HEK293 (cell line): Measurements from ENCODE around the gene CHST12.
"Not testable (repeated sequence)": the region's sequence is repeated elsewhere in the genome, so short reads cannot be mapped to it uniquely, and the experiment has no call there.

ENCODE experiments used
- GLI4 ChIP-seq: fragments of 450-650 bp; formaldehyde crosslinking; IDR thresholded peaks from 2 replicates; pipeline ENCODE4 v1.5.1; 2016; ENCODE audit warnings: missing biosample characterization, missing genetic modification characterization
- HOXA7 ChIP-seq: sonication (generic); formaldehyde crosslinking; IDR thresholded peaks from 2 replicates; pipeline ENCODE4 v1.8.1; 2022; ENCODE audit warnings: missing genetic modification reagents, borderline replicate concordance
- OVOL3 ChIP-seq: fragments of 450-650 bp; formaldehyde crosslinking; IDR thresholded peaks from 2 replicates; pipeline ENCODE4 v1.5.1; 2016; ENCODE audit warnings: missing biosample characterization, missing genetic modification characterization
- SP2 ChIP-seq: fragments of 450-650 bp; formaldehyde crosslinking; IDR thresholded peaks from 2 replicates; pipeline ENCODE4 v1.5.1; 2016; ENCODE audit warnings: missing biosample characterization, missing genetic modification characterization
- ZBTB8A ChIP-seq: fragments of 450-650 bp; formaldehyde crosslinking; IDR thresholded peaks from 2 replicates; pipeline ENCODE4 v1.5.1; 2016; ENCODE audit warnings: missing biosample characterization, missing genetic modification characterization
- ZNF292 ChIP-seq: fragments of 450-650 bp; formaldehyde crosslinking; IDR thresholded peaks from 2 replicates; pipeline ENCODE4 v1.5.1; 2016; ENCODE audit warnings: low read depth, missing biosample characterization, missing genetic modification characterization, borderline replicate concordance
- ZNF423 ChIP-seq: fragments of 450-650 bp; formaldehyde crosslinking; IDR thresholded peaks from 2 replicates; pipeline ENCODE4 v1.5.1; 2016; ENCODE audit warnings: missing biosample characterization, missing genetic modification characterization
- ZNF654 ChIP-seq: fragments of 450-650 bp; formaldehyde crosslinking; IDR thresholded peaks from 2 replicates; pipeline ENCODE4 v1.5.1; 2016; ENCODE audit warnings: low read depth, missing biosample characterization, missing genetic modification characterization
- ZNF660 ChIP-seq: fragments of 450-650 bp; IDR thresholded peaks from 2 replicates; pipeline ENCODE4 v1.5.1; 2018; ENCODE audit warnings: missing biosample characterization, mild to moderate bottlenecking, missing genetic modification characterization
- TF ChIP-seq, protein P1 (sequence below): fragments of 450-650 bp; formaldehyde crosslinking; IDR thresholded peaks from 2 replicates; pipeline ENCODE4; 2016; ENCODE audit warnings: missing biosample characterization, missing genetic modification characterization
- TF ChIP-seq, protein P2 (sequence below): fragments of 450-650 bp; formaldehyde crosslinking; IDR thresholded peaks from 2 replicates; pipeline ENCODE4 v1.5.1; 2016; ENCODE audit warnings: missing biosample characterization, missing genetic modification characterization
- TF ChIP-seq, protein P3 (sequence below): fragments of 450-650 bp; formaldehyde crosslinking; IDR thresholded peaks from 2 replicates; pipeline ENCODE4 v1.5.1; 2016; ENCODE audit warnings: missing biosample characterization, missing genetic modification characterization
- TF ChIP-seq, protein P4 (sequence below): fragments of 450-650 bp; formaldehyde crosslinking; IDR thresholded peaks from 2 replicates; pipeline ENCODE4 v1.5.1; 2016; ENCODE audit warnings: missing biosample characterization, missing genetic modification characterization

DNA sequence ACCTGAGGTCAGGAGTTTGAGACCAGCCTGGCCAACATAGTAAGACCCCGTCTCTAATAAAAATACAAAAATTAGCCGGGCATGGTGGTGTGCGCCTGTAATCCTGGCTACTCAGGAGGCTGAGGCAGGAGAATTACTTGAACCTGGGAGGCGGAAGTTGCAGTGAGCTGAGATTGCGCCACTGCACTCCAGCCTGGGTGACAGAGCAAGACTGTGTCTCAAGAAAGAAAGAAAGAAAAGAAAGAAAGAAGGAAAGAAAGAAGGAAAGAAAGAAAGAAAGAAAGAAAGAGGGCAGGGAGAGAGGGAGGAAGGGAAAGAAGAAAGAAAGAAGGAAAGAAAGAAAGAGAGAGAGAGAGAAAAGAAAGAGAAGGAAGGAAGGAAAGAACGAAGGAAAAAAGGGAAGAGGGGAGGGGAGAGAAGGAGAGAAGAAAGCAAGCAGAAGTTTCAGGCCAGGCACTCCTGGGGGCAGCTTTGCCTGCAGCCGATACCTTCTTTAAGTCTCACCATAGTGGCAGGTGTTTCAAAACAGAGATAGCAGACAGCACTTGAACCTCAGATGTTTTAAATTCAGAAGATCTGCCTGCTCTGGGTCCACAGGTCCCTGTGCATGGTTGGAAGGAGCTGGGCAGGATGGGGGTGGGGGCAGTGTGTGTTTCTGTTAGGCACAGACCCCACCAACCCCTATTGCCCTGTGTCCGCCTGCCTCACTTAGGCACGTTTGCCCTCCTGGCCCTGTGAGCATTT lies 66.2 kb downstream of the CHST12 start:
- TF ChIP-seq, protein P1, sequence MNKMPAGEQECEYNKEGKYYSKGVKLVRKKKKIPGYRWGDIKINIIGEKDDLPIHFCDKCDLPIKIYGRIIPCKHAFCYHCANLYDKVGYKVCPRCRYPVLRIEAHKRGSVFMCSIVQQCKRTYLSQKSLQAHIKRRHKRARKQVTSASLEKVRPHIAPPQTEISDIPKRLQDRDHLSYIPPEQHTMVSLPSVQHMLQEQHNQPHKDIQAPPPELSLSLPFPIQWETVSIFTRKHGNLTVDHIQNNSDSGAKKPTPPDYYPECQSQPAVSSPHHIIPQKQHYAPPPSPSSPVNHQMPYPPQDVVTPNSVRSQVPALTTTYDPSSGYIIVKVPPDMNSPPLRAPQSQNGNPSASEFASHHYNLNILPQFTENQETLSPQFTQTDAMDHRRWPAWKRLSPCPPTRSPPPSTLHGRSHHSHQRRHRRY (tag by site-specific recombination) = not testable (repeated sequence)
- not testable (repeated sequence) for TF ChIP-seq ZNF660; ZBTB8A (tag by site-specific recombination); ZNF423; ZNF292 (tag by site-specific recombination); SP2 (tag by site-specific recombination); ZNF654 (tag by site-specific recombination); HOXA7 (CRISPR knock-in tag); GLI4 (tag by site-specific recombination); OVOL3 (tag by site-specific recombination)
- TF ChIP-seq, protein P2, sequence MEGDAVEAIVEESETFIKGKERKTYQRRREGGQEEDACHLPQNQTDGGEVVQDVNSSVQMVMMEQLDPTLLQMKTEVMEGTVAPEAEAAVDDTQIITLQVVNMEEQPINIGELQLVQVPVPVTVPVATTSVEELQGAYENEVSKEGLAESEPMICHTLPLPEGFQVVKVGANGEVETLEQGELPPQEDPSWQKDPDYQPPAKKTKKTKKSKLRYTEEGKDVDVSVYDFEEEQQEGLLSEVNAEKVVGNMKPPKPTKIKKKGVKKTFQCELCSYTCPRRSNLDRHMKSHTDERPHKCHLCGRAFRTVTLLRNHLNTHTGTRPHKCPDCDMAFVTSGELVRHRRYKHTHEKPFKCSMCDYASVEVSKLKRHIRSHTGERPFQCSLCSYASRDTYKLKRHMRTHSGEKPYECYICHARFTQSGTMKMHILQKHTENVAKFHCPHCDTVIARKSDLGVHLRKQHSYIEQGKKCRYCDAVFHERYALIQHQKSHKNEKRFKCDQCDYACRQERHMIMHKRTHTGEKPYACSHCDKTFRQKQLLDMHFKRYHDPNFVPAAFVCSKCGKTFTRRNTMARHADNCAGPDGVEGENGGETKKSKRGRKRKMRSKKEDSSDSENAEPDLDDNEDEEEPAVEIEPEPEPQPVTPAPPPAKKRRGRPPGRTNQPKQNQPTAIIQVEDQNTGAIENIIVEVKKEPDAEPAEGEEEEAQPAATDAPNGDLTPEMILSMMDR = not testable (repeated sequence)
- TF ChIP-seq, protein P3, sequence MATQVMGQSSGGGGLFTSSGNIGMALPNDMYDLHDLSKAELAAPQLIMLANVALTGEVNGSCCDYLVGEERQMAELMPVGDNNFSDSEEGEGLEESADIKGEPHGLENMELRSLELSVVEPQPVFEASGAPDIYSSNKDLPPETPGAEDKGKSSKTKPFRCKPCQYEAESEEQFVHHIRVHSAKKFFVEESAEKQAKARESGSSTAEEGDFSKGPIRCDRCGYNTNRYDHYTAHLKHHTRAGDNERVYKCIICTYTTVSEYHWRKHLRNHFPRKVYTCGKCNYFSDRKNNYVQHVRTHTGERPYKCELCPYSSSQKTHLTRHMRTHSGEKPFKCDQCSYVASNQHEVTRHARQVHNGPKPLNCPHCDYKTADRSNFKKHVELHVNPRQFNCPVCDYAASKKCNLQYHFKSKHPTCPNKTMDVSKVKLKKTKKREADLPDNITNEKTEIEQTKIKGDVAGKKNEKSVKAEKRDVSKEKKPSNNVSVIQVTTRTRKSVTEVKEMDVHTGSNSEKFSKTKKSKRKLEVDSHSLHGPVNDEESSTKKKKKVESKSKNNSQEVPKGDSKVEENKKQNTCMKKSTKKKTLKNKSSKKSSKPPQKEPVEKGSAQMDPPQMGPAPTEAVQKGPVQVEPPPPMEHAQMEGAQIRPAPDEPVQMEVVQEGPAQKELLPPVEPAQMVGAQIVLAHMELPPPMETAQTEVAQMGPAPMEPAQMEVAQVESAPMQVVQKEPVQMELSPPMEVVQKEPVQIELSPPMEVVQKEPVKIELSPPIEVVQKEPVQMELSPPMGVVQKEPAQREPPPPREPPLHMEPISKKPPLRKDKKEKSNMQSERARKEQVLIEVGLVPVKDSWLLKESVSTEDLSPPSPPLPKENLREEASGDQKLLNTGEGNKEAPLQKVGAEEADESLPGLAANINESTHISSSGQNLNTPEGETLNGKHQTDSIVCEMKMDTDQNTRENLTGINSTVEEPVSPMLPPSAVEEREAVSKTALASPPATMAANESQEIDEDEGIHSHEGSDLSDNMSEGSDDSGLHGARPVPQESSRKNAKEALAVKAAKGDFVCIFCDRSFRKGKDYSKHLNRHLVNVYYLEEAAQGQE (tag by site-specific recombination) = not testable (repeated sequence)
- TF ChIP-seq, protein P4, sequence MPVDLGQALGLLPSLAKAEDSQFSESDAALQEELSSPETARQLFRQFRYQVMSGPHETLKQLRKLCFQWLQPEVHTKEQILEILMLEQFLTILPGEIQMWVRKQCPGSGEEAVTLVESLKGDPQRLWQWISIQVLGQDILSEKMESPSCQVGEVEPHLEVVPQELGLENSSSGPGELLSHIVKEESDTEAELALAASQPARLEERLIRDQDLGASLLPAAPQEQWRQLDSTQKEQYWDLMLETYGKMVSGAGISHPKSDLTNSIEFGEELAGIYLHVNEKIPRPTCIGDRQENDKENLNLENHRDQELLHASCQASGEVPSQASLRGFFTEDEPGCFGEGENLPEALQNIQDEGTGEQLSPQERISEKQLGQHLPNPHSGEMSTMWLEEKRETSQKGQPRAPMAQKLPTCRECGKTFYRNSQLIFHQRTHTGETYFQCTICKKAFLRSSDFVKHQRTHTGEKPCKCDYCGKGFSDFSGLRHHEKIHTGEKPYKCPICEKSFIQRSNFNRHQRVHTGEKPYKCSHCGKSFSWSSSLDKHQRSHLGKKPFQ (tag by site-specific recombination) = not testable (repeated sequence)
